COLO668 (cell line): ENCODE data around the gene ZNF710.

Source experiments
- DNase-seq: peaks from one replicate; lab custom pipeline; 2025; ENCODE audit not compliant: unreplicated experiment; lab: John Stamatoyannopoulos, UW

Gene ZNF710

GRCh38 chr15:90037961-90038631 is 37.0 kb downstream of the ZNF710 start:
- no peak for DNase-seq

DNA sequence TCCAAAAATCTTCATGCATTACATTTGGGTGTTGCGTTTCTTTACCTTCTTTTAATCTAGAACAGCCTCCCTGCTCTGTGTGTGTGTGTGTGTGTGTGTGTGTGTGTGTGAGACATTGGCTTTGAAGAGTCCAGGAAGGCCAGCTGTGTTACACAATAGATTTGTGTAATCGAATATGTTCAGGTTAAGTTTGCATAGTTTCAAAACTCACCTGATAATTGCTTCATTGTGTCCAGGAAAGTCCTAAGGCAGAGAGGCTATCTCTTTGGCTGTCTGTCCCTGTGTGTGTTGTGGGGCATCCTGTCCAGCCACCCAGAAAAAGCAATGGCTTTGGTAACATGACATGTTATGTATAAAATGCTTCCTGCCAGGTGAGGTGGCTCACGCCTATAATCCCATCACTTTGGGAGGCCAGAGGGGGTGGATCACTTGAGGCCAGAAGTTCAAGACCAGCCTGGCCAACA is 37.5 kb downstream of the ZNF710 start:
- no peak for DNase-seq

DNA sequence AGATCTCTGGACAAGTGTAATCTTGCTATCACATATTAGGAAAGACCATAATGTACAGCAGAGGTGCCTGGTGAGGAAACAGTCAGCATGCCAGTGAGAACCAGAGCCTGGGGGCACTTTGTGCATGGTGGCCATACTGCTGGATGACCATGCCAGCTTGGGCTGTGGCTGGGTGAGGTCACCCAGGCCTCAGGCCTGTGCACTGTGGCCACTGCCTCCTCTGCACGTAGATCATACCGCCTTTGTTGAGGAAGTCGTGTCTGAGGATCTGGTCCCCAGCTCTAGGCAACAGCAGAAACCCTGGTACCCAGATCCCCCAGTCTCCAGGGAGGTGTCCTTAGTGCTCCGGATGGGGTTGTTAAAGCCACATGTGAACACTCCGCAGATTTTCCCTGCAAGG is 38.9 kb downstream of the ZNF710 start:
- DNase-seq = no peak

- no peak for DNase-seq
These were observed 39.5 kb downstream of the ZNF710 start for GRCh38 chr15:90040618-90041017.

DNA sequence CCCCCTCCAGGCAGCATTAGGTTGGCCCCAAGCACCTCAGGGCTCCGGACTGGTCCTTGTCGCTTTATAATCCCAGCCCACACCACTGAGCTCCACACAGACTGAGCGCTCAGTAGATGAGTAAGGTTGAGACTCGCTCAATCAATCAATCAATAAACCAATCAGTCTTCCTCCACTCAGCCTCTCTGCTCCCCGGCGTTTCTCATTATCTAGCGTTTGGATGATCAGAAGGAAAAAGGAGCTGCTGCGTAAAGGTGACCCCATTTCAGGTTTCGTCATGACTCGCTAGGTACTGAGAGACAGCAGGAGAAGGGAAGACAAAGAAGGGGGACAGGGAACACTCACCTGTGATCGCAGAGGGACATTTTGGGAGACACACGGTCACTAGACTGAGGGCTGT is 41.2 kb downstream of the ZNF710 start:
- no peak for DNase-seq

GRCh38 chr15:90042766-90043529 is 41.8 kb downstream of the ZNF710 start:
- DNase-seq = no peak

GRCh38 chr15:90043530-90044010 is 42.4 kb downstream of the ZNF710 start:
- no peak for DNase-seq

- no peak for DNase-seq
These were observed 43.1 kb downstream of the ZNF710 start for GRCh38 chr15:90044191-90044590.

DNA sequence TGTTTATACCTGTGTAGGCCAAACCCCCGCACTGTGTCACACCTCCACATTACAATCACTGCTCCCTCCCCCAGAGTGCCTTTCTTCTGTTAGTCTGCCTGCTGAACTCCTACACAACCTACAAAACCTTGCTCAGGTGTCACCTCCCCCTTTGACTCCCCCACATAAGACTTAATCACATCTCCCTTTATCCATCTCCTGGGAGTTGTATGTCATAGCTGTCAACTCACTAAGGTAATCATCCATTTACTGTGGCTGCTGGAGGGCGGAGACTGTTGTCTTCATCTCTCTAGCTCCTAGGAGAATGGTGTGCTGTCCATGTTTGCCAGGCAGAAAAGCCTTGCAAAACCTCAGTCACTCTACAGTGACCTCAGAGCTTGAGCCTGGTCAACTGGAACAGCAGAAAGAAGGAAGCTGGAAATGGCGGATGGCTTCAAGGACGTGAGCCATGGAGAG is 43.8 kb downstream of the ZNF710 start:
- no peak for DNase-seq

- no peak for DNase-seq
These were observed 45.2 kb downstream of the ZNF710 start for GRCh38 chr15:90046289-90046688.

DNA sequence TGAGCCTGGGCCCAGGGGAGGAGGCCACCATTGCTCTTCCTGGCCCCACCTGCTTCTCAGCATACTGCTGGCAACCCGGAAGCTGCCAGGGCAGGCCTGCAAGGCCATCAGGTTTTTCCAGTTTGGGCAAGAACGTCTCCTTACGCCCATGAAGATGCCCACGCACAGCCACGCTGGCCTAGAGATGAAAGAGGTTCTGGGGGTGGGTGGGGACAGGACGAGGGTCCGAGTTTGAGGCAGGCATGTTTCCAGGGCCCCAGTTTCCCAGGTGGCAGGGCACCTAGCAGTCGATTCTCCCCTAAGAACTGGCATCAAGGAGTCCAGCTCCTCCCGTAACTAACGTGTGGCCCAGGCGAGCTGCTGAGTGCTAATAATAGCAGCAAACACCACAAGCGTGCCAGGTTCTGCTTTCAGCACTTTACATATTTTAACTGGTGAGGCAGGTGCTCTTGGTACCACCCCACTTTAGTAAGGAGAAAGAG is 45.8 kb downstream of the ZNF710 start:
- DNase-seq = peak; percentile 69

- no peak for DNase-seq
These were observed 46.9 kb downstream of the ZNF710 start for GRCh38 chr15:90047956-90048575.

DNA sequence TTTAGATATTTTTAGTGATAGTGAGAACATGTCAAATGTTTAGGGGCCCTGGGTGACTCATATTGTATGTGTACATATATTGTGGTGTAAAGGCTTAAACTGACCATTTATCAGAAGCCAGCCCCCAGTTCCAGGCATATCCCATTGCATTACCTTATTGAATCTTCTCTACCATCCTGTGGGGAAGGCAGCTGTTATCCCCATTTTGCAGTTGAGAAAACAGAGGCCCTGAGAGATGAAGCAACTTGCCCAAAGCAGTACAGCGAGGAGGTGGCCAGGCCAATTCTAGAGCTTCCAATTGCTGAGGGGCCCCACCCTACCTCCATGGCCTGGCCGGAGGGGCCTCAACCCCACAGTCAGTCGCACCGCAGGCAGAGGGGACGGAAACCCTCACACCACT is 47.9 kb downstream of the ZNF710 start:
- DNase-seq = no peak

GRCh38 chr15:90049666-90050604 is 48.8 kb downstream of the ZNF710 start:
- DNase-seq = no peak

- no peak for DNase-seq
These were observed 50.8 kb downstream of the ZNF710 start for GRCh38 chr15:90051874-90052273.

- no peak for DNase-seq
These were observed 52.8 kb downstream of the ZNF710 start for GRCh38 chr15:90053685-90054466.

GRCh38 chr15:90054618-90055097 is 53.5 kb downstream of the ZNF710 start:
- peak; percentile 55 for DNase-seq

DNA sequence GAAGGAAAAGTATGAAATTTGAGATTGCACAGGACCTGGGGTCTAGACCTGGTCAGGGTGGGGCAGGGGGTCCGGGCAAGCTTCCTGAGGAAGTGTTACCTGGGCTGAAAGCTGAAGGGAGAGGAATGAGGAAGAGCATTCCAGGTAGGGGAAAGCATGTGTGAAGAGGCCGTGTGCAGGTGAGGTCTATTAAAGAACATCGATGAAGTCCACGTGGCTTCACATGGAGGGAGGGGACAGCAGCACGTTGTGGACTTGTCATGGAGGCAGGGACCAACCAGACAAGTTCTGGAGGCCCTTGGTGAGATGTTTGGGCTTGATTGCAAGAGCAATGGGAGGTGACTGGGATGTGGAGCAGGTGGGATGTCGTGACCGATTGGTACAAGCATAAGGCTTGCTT is 54.1 kb downstream of the ZNF710 start:
- DNase-seq = peak; percentile 43

- no peak for DNase-seq
These were observed 55.4 kb downstream of the ZNF710 start for GRCh38 chr15:90056529-90056928.

DNA sequence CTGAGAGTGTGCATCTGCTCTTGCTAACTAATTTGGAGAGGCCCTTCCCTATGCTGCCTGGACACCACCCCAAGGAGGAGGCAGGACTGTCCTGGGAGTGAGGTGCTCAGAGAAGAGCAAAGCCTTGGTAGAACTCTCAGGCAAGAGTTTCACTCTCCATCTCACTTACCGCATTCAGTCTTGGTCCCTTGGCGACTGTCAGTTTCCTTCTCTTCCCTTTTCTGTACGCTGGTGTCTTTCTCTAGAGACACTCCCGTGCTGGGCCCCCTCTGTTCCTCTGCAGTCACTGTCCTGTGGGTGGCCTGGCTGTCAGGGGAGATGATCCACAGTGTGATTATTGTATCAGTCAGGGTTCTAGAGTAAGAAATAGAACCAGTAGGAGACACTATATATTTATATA is 57.2 kb downstream of the ZNF710 start:
- no peak for DNase-seq
